Non-pigmented ciliary epithelial cell (primary cell): ENCODE measurements around the gene TGM2.

Source experiments
- DNase-seq: peaks from one replicate; pipeline ENCODE4 v3.0.0-alpha.2; 2010; ENCODE audit warnings: low read depth

Gene TGM2

DNA sequence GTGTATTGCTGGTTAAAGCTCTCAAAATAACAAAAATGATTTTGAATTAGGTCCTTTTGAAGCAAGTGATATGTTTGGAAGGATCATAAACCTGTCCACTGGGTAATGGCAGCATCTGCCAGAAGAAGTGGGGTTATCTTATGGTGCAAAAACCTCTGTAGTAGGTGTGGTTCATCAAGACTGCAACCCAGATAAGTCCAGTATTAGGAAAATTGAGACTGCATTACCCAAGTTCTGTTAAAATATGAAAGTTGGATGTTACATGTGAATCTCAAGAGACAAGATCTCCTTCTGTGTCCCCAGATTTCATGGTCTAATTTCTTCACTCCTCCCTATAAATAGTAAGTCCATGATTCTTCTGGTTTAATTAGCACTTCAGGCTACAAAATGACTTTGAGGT lies 72.2 kb downstream of the TGM2 start:
- no peak for DNase-seq

GRCh38 chr20:38092260-38092857 lies 72.7 kb downstream of the TGM2 start:
- DNase-seq = no peak

DNA sequence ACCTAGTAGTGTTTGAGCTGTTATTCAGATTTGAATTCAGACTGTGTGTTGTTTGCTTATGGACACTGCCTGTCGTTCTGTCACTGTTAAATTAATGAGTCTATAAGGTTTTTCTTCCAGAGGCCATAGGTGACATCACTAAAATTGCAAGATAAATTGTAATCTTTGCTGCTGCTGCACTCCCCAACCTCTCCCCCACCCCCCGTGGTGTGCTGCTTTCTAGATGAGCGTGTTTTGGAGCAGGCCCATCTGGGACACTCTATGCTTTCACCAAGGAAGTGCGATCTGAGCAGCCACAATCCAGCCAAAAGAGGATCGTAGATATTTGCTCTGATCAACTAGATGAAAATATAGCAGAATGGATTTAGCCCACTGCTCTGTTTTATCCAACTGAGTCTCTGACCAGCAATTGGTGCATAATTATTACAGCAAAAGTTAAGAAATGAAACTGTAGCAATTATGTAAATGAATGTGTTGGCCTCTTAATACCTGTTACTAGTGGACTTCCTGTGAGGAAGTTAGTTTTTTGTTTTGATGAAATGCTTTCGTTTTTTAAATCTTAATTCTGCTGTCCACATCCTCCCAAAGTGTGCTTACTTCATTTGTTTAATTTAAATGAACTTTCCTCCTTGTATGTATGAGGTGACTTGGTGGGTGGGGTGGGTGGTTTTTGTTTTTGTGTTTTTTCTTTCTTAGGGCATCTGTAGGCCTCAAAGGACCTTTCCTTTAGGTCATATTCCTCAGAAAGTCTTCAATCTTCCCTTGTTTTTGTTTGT lies 73.4 kb downstream of the TGM2 start:
- DNase-seq = no peak

DNA sequence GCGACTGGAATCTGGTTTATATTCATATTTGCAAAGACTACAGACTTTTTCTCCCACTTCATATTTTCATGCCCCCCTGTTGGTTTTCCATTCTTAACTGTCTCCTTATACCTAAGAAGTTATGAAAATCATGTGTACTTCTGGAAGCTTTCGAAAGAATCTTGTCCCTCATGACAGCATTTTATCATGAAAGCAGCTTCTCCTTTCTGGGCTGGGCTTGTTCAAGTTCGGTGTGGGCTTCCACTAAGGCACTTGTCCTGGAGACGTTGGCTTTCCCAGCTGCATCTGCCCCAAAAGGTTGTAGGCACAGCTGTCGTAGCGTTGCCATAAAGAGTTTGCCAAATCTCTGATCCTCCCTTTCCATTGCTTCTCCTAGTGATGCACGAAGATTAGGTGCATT lies 75.0 kb downstream of the TGM2 start:
- no peak for DNase-seq

DNA sequence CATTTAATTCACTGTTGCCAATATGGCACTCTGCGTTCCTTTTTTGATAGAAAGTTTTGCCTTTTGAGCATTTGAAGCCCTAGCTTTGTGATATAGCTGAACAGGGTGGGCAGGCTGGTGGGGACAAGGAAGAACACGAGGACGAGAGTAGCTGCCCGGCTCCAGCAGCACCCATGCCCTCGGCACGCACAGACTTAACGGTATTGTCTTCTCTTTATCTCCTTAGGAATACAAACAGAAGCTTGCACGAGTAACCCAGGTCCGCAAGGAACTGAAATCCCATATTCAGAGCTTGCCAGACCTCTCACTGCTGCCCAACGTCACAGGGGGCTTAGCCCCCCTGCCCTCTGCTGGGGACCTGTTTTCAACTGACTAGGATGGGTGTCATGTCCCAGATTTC lies 75.6 kb downstream of the TGM2 start:
- DNase-seq = no peak

DNA sequence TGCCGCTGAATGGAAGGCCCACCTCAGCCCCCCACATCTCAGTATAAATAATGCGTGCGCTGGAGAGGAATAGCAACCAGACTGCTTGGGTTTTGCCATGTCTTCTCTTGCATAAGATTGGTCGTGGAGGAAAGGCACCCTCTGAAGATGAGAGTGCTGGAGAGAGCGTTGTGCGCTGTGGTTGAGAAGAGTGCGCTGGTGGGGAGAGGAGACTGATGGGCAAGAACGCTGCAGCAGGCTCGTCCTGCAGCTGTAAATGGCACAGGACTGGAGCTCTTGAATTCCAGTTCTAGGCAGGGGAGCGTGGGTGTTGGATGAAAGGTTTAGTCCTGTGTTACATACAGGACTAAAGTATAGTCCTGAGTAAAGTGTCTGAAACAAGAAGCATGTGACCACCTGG lies 80.0 kb downstream of the TGM2 start:
- no peak for DNase-seq

DNA sequence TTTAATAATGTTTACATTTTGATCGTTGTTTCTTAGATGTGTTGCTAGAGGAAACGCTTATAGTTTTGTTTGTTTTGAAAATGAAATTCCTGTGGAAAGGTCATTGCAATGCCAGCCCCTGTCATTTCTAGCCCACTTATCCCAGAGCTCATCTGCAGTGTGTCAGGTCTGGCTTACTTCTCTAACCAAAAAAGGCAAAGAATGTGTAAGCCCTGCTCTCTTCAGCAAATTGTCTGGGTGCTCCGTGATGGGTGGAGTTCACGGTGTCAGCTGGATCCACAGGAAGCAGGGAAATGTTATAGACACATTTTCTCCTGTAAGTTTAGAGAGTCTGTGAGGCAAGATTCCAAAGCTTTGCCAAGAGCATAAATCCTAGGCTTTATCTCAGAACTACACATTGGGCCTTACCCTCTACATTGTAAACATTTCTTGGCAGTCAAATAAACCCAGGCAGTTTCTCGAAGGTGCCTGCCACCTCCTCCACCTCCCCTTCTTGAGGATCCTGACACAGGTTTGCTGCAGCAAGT lies 80.6 kb downstream of the TGM2 start:
- peak; percentile 79 for DNase-seq

DNA sequence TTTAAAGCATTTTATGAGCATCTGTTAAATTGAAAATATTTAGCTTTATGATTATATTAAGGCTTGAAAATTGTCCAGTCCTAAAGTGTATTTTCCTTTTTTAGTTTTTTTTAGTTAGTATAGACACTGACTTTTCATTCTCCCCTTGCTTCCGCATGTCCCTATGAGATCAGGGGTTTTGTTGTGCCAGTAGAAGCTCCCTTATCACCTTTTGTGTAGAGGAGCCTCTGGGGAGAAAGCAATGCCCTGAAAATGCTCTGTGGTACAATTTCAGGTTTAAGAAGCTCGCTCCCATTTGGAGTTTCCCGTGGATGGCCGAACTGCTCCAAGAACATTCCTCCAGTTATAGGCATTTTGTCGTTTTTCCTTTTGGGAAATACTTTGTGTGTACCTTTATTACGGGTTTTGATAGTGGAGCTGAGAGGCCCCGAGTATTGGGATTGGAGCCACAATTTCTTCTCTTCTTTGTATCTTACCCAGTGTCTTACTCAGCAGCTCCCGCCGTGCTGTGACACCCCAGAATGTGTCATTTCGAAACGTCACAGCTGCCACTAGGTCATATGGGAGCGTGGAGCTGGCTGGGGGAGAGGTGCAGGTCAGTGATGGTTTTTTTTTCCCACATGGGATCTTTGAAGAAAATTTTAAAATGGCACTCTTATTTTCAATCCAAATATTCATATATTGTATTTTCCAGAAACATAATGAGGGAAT lies 81.6 kb downstream of the TGM2 start:
- no peak for DNase-seq

DNA sequence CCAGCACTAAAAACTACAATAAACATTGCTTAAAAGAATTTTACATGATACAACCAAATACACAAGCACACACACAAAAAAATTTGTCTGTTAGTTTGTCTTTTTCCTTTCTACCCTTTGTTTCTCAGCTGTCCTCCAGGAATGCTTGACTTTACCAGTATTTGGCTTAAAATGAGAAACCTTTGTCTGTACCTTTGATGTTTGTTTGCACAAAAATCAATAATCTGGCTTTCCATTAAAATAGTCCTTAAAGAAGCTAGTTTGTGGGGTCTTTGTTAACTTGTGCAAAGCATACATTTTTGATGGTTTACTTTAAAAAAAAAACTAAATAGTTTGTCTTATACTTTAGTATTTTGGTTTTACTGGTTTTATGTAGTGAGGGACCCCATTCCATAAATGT lies 82.2 kb downstream of the TGM2 start:
- DNase-seq = no peak

DNA sequence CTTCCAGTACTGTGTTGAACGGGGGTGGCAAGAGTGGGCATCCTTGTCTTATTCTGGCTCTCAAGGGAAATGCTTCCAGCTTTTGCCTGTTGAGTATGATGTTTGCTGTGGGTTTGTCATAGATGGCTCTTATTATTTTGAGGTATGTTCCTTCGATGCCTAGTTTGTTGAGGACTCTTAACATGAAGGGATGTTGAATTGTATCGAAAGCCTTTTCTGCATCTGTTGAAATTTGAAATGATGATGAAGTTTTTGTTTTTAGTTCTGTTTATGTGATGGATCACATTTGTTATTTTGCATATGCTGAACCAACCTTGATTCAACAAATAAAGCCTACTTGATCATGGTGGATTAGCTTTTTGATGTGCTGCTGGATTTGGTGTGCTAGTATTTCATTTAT lies 83.5 kb downstream of the TGM2 start:
- DNase-seq = no peak

DNA sequence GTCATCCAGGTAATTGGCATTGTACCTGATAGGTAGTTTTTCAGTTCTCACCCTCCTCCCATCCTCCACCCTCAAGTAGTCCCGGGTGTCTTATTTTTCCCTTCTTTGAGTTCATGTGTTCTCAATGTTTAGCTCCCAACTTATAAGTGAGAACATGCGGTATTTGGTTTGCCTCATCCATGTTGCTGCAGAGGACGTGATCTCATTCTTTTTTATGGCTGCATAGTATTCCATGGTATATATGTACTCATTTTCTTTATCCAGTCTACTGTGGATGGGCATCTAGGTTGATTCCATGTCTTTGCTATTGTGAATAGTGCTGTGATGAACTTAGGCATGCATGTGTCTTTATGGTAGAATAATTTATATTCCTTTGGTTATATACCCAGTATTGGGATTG lies 85.7 kb downstream of the TGM2 start:
- no peak for DNase-seq

- no peak for DNase-seq
Observed at GRCh38 chr20:38078084-38078483, 87.0 kb downstream of the TGM2 start.
